Loucy (cell line): Measurements from ENCODE around the gene ZBTB42.

Experiments
- CTCF ChIP-seq: fragments of 200-600 bp; sonication (generic); conservative IDR thresholded peaks from 2 replicates; pipeline ENCODE4 v1.5.1; 2014; ENCODE audit warnings: mild to moderate bottlenecking, antibody characterized with exemption, low read length
- EZH2phosphoT487 ChIP-seq: fragments of 200-600 bp; IDR thresholded peaks from 2 replicates; pipeline ENCODE4 v1.6.1; 2018; ENCODE audit warnings: antibody characterized with exemption, mild to moderate bottlenecking, moderate library complexity, borderline replicate concordance

- TF ChIP-seq CTCF (no peak), EZH2phosphoT487 (no peak)
Measured at GRCh38 chr14:104787736-104788135, 13.2 kb upstream of the ZBTB42 start.
